Measurements from ENCODE around the gene ADAM8.

DNA sequence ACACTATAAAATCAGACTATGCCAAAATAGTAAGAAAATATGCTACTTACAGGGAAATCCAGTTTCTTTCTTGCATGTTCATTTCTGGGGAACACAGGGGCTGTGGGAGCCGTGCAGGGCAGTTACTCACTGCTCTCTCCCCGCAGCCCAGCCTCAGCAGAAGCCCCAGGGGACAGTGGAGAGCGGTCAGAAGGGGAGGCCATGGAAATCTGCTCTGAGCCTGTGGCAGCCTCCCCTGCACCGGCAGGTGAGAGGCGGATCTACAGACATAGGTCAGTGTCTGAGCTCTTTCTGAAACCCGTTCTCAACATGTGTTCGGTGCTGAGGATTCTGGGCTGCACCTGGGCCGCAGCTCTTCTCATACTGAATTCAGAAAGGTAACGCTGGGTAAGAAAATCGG is 34.9 kb upstream of the ADAM8 start:
- no peak for TF ChIP-seq TAF1 (IDR thresholded peaks at IDR 0.05; ENCODE audit: low read depth, low read length)
- no peak for TF ChIP-seq POLR2A (IDR thresholded peaks at IDR 0.05; ENCODE audit: low read depth, low read length)
- TF ChIP-seq POLR2AphosphoS5 (IDR thresholded peaks at IDR 0.05; ENCODE audit: low read depth, low read length) = no peak
